ENCODE measurements around the gene CNOT6L. TPM values are rescaled to one million over a fixed set of nuclear protein-coding genes. Genes with fewer than 3 reads are reported as not detected.

The CNOT6L gene
- total RNA-seq, 2 donors from 2014 or later: 17.5 to 19.2 TPM

- Histone ChIP-seq H3K36me3 (replicated peaks in 1 of 2; ENCODE audit: insufficient read depth in 1 of 2, low read depth in 2 of 2) (no peaks in the 10 kb centered on the region), H3K27me3 (no peaks in the 10 kb centered on the region), H3K27ac (no peak overlapping the region), H3K9me3 (no peaks in the 10 kb centered on the region), H3K4me3 (no peak overlapping the region), H3K4me1 (peaks cover 31% of the 10 kb centered on the region)
- intact Hi-C loops (cut with DNase I): no loop called here
- 47 to 53% methylated on average over 6 of the region's 6 CpGs for WGBS, 2 donors
- no peak for DNase-seq
- no peak for TF ChIP-seq POLR2A (IDR thresholded peaks at IDR 0.05)
- no peak for TF ChIP-seq CTCF (IDR thresholded peaks at IDR 0.05)
- no peak for ATAC-seq
Observed at GRCh38 chr4:77776182-77777134, 42.7 kb downstream of the CNOT6L start.

- no peak for DNase-seq
- no peak for ATAC-seq
- no peaks in the 10 kb centered on the region for H3K9me3 ChIP-seq
- WGBS, 2 donors: 97% methylated on average over 3 of the region's 3 CpGs
- H3K36me3 ChIP-seq (replicated peaks in 1 of 2; ENCODE audit: insufficient read depth in 1 of 2, low read depth in 2 of 2): no peaks in the 10 kb centered on the region
- H3K27me3 ChIP-seq: no peaks in the 10 kb centered on the region
- intact Hi-C loops (cut with DNase I): no loop called here
- no peak overlapping the region for H3K4me3 ChIP-seq
- H3K27ac ChIP-seq: no peak overlapping the region
- TF ChIP-seq CTCF (IDR thresholded peaks at IDR 0.05) (no peak), POLR2A (IDR thresholded peaks at IDR 0.05) (no peak)
- H3K4me1 ChIP-seq: peaks cover 19% of the 10 kb centered on the region
Observed at GRCh38 chr4:77773101-77773500, 46.1 kb downstream of the CNOT6L start.

GRCh38 chr4:77771566-77771965, 47.6 kb downstream of the CNOT6L start:
- ATAC-seq (no peak), DNase-seq (no peak)
- no peak overlapping the region for H3K27ac ChIP-seq
- H3K4me3 ChIP-seq: no peak overlapping the region
- intact Hi-C loops (cut with DNase I): no loop called here
- H3K4me1 ChIP-seq: peaks cover 4% of the 10 kb centered on the region
- no peaks in the 10 kb centered on the region for H3K9me3 ChIP-seq
- TF ChIP-seq POLR2A (IDR thresholded peaks at IDR 0.05): no peak
- TF ChIP-seq CTCF (IDR thresholded peaks at IDR 0.05): no peak
- H3K36me3 ChIP-seq (replicated peaks in 1 of 2; ENCODE audit: insufficient read depth in 1 of 2, low read depth in 2 of 2): no peaks in the 10 kb centered on the region
- H3K27me3 ChIP-seq: no peaks in the 10 kb centered on the region

- intact Hi-C loops (cut with DNase I): no loop called here
- H3K27ac ChIP-seq: no peak overlapping the region
- 95 to 100% methylated on average over 1 of the region's 1 CpG for WGBS, 2 donors
- peaks cover 0 to 1% of the 10 kb centered on the region in 2 donors for H3K36me3 ChIP-seq (replicated peaks in 1 of 2; ENCODE audit: insufficient read depth in 1 of 2, low read depth in 2 of 2)
- ATAC-seq (no peak), DNase-seq (no peak)
- no peaks in the 10 kb centered on the region for H3K27me3 ChIP-seq
- no peak overlapping the region for H3K4me3 ChIP-seq
- no peaks in the 10 kb centered on the region for H3K4me1 ChIP-seq
- H3K9me3 ChIP-seq: no peaks in the 10 kb centered on the region
- TF ChIP-seq POLR2A (IDR thresholded peaks at IDR 0.05) (no peak), CTCF (IDR thresholded peaks at IDR 0.05) (no peak)
Observed at GRCh38 chr4:77765720-77766119, 53.4 kb downstream of the CNOT6L start.

- TF ChIP-seq CTCF (IDR thresholded peaks at IDR 0.05): no peak
- no peak for TF ChIP-seq POLR2A (IDR thresholded peaks at IDR 0.05)
- H3K27ac ChIP-seq: no peak overlapping the region
- 93 to 98% methylated on average over 1 of the region's 1 CpG for WGBS, 2 donors
- no peaks in the 10 kb centered on the region for H3K9me3 ChIP-seq
- peaks cover 0 to 1% of the 10 kb centered on the region in 2 donors for H3K36me3 ChIP-seq (replicated peaks in 1 of 2; ENCODE audit: insufficient read depth in 1 of 2, low read depth in 2 of 2)
- H3K4me1 ChIP-seq: no peaks in the 10 kb centered on the region
- no peaks in the 10 kb centered on the region for H3K27me3 ChIP-seq
- ATAC-seq (no peak), DNase-seq (no peak)
- H3K4me3 ChIP-seq: no peak overlapping the region
- intact Hi-C loops (cut with DNase I): no loop called here
Observed at GRCh38 chr4:77762531-77762930, 56.6 kb downstream of the CNOT6L start.
